Esophagus (tissue), 2 donors: ENCODE measurements around the gene HOXA4. TPM values are rescaled to one million over a fixed set of nuclear protein-coding genes. Genes with fewer than 3 reads are reported as not detected.

Experiments used
- H3K27ac ChIP-seq, 2 donors: one replicate each; pipeline ENCODE4 v1.5.1; 2013; ENCODE audit warnings: low read depth in 2 of 2, mild to moderate bottlenecking in 2 of 2, inconsistent platforms in 1 of 2, low read length in 1 of 2, moderate library complexity in 1 of 2
- H3K27me3 ChIP-seq, 2 donors: one replicate each; pipeline ENCODE4 v1.6.1; 2013; ENCODE audit warnings: low read length in 2 of 2, control low read depth in 1 of 2, mild to moderate bottlenecking in 1 of 2; ENCODE audit not compliant: insufficient read depth in 2 of 2, control insufficient read depth in 1 of 2
- H3K36me3 ChIP-seq, 2 donors: one replicate each; pipeline ENCODE4 v1.6.1; 2013; ENCODE audit warnings: low read length in 1 of 2; ENCODE audit not compliant: control insufficient read depth in 2 of 2, insufficient read depth in 2 of 2
- H3K4me1 ChIP-seq, 2 donors: one replicate each; pipeline ENCODE4 v1.6.1; 2013; ENCODE audit warnings: low read length in 1 of 2; ENCODE audit not compliant: control insufficient read depth in 2 of 2, insufficient read depth in 2 of 2
- H3K4me3 ChIP-seq, 2 donors: one replicate each; pipeline ENCODE4 v1.5.1; 2013; ENCODE audit warnings: low read length in 2 of 2, mild to moderate bottlenecking in 2 of 2, low read depth in 1 of 2, moderate library complexity in 1 of 2
- H3K9me3 ChIP-seq, 2 donors: one replicate each; pipeline ENCODE4 v1.6.1; 2013; ENCODE audit warnings: mild to moderate bottlenecking in 2 of 2, low read depth in 1 of 2, low read length in 1 of 2, moderate library complexity in 1 of 2; ENCODE audit not compliant: control insufficient read depth in 2 of 2, insufficient read depth in 1 of 2
- WGBS, 2 donors: extraction: QIAGEN DNeasy Blood & Tissue Kit; methylation state at CpG; one replicate each; pipeline ENCODE4 v1.1.7; 2013; 5-methylcytosine and 5-hydroxymethylcytosine counted together
- polyA plus RNA-seq, 2 donors: library from polyadenylated mRNA; stranded (reverse); fragments of 200-250 nt; gene quantifications; one replicate each; pipeline ENCODE4 v1.2.3, GENCODE V29; 2013
- donor health status: healthy with polysubstance abuse.
- donor health status: Bipolar disorder and iron deficiency.

HOXA4 gene
- polyA plus RNA-seq, 2 donors, result 7.6 to 8.6 TPM

- Histone ChIP-seq H3K27ac (no peak overlapping the region), H3K9me3 (no peaks in the 10 kb centered on the region), H3K4me1 (peaks cover 4 to 24% of the 10 kb centered on the region in 2 donors), H3K27me3 (peaks cover 0 to 37% of the 10 kb centered on the region in 2 donors), H3K4me3 (peak overlapping the region in 1 of 2 donors; percentile 32), H3K36me3 (no peaks in the 10 kb centered on the region)
- WGBS, 2 donors, result 33 to 46% methylated on average over 19 to 22 of the region's 22 CpGs
Measured at GRCh38 chr7:27152816-27153442, 22.4 kb upstream of the HOXA4 start.

- peak within 1 kb of the TSS; percentile 32 to 38 for H3K4me3 ChIP-seq
- WGBS, 2 donors, result 9 to 14% methylated on average over 48 to 53 of the region's 53 CpGs
- no peaks in the 10 kb centered on the region for H3K9me3 ChIP-seq
- H3K27me3 ChIP-seq, result peaks cover 0 to 32% of the 10 kb centered on the region in 2 donors
- peaks cover 4 to 24% of the 10 kb centered on the region in 2 donors for H3K4me1 ChIP-seq
- peak within 1 kb of the TSS in 1 of 2 donors; percentile 29 for H3K27ac ChIP-seq
- H3K36me3 ChIP-seq, result no peaks in the 10 kb centered on the region
Measured at GRCh38 chr7:27151931-27152815, 21.6 kb upstream of the HOXA4 start, which contains the start of gene HOXA3. Gene HOXA3 (minus strand): TSS chr7:27152583. CDS start chr7:27110640, 41,943 bp downstream.

GRCh38 chr7:27151341-27151930, 20.9 kb upstream of the HOXA4 start:
- Histone ChIP-seq H3K4me1 (peaks cover 4 to 24% of the 10 kb centered on the region in 2 donors), H3K9me3 (no peaks in the 10 kb centered on the region), H3K27me3 (peaks cover 0 to 33% of the 10 kb centered on the region in 2 donors), H3K27ac (peak overlapping the region in 1 of 2 donors; percentile 25), H3K36me3 (no peaks in the 10 kb centered on the region), H3K4me3 (peak overlapping the region; percentile 31 to 38)
- WGBS, 2 donors, result 10 to 11% methylated on average over 27 of the region's 27 CpGs

GRCh38 chr7:27150568-27151340, 20.2 kb upstream of the HOXA4 start:
- H3K4me1 ChIP-seq, result peaks cover 4 to 24% of the 10 kb centered on the region in 2 donors
- H3K27me3 ChIP-seq, result peaks cover 0 to 27% of the 10 kb centered on the region in 2 donors
- H3K9me3 ChIP-seq, result no peaks in the 10 kb centered on the region
- H3K27ac ChIP-seq, result peak overlapping the region; percentile 16 to 25
- no peaks in the 10 kb centered on the region for H3K36me3 ChIP-seq
- WGBS, 2 donors, result 4 to 6% methylated on average over 48 to 58 of the region's 58 CpGs
- peak overlapping the region; percentile 31 to 38 for H3K4me3 ChIP-seq

- Histone ChIP-seq H3K27me3 (peaks cover 0 to 21% of the 10 kb centered on the region in 2 donors), H3K9me3 (no peaks in the 10 kb centered on the region)
- WGBS, 2 donors, result 65 to 67% methylated on average over 13 of the region's 13 CpGs
Measured at GRCh38 chr7:27149842-27150567, 19.4 kb upstream of the HOXA4 start.

GRCh38 chr7:27148756-27149641, 18.4 kb upstream of the HOXA4 start:
- H3K4me3 ChIP-seq, result no peak overlapping the region
- no peaks in the 10 kb centered on the region for H3K9me3 ChIP-seq
- 47 to 68% methylated on average over 25 to 30 of the region's 30 CpGs for WGBS, 2 donors
- peak overlapping the region in 1 of 2 donors; percentile 9 for H3K27ac ChIP-seq
- H3K27me3 ChIP-seq, result peaks cover 0 to 12% of the 10 kb centered on the region in 2 donors
- no peaks in the 10 kb centered on the region for H3K36me3 ChIP-seq
- H3K4me1 ChIP-seq, result peaks cover 0 to 15% of the 10 kb centered on the region in 2 donors

More at GRCh38 chr7:27149842-27150567, 19.4 kb upstream of the HOXA4 start:
- H3K4me1 ChIP-seq, result peaks cover 4 to 18% of the 10 kb centered on the region in 2 donors
- no peaks in the 10 kb centered on the region for H3K36me3 ChIP-seq
- H3K4me3 ChIP-seq, result peak overlapping the region; percentile 31 to 38
- H3K27ac ChIP-seq, result no peak overlapping the region

- Histone ChIP-seq H3K36me3 (no peaks in the 10 kb centered on the region), H3K9me3 (no peaks in the 10 kb centered on the region), H3K27ac (peak overlapping the region in 1 of 2 donors; percentile 12), H3K27me3 (peaks cover 0 to 10% of the 10 kb centered on the region in 2 donors), H3K4me3 (peak overlapping the region; percentile 24 to 48), H3K4me1 (peaks cover 0 to 15% of the 10 kb centered on the region in 2 donors)
- 25 to 46% methylated on average over 28 of the region's 28 CpGs for WGBS, 2 donors
Measured at GRCh38 chr7:27148031-27148755, 17.6 kb upstream of the HOXA4 start.
